Measurements from ENCODE around the gene RNF144A.

RNF144A gene

DNA sequence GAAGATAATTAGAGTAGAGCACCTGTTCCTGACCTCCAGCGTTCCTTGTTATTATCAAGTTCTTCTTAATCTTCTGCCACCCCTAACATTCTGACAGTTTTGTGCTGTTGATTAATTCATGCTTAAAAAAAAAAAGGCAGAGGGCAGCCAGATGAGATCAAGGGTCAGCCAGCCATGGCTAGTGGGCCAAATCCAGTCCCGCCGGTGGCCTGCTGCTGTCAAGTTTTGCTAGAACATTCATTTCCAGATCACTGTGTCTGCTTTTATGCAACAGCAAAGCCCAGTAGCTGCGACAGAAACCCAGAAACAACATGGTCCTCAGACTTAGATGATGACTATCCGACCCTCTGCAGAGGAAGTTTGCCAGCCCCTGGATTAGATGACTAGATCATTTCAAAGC, 101.6 kb downstream of the RNF144A start:
- TF ChIP-seq, protein P1, sequence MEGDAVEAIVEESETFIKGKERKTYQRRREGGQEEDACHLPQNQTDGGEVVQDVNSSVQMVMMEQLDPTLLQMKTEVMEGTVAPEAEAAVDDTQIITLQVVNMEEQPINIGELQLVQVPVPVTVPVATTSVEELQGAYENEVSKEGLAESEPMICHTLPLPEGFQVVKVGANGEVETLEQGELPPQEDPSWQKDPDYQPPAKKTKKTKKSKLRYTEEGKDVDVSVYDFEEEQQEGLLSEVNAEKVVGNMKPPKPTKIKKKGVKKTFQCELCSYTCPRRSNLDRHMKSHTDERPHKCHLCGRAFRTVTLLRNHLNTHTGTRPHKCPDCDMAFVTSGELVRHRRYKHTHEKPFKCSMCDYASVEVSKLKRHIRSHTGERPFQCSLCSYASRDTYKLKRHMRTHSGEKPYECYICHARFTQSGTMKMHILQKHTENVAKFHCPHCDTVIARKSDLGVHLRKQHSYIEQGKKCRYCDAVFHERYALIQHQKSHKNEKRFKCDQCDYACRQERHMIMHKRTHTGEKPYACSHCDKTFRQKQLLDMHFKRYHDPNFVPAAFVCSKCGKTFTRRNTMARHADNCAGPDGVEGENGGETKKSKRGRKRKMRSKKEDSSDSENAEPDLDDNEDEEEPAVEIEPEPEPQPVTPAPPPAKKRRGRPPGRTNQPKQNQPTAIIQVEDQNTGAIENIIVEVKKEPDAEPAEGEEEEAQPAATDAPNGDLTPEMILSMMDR (IDR thresholded peaks at IDR 0.05): no peak
- no peak for TF ChIP-seq ZFX (IDR thresholded peaks at IDR 0.05; ENCODE audit: borderline replicate concordance)
- no peak overlapping the region for H3K27ac ChIP-seq

DNA sequence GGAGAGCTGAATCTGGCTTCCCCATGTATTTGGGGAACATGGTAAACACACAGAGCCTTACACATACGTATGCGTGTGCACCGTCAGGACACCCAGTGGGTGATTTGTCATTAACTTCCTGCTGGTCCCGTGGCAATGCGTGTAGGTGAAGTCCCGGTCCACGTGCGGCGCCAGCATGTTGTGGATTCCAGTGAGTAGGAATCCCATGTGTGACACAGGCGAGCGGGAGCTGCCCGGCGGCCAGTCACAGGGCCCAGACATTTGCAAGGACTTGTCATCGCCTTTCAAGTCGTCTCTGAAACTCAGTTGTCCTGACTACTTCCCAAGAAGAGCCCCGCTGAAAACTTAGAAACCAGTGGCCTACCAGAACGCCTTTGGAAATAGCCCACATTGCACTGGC, 102.0 kb downstream of the RNF144A start:
- TF ChIP-seq, protein P1 (IDR thresholded peaks at IDR 0.05): no peak
- TF ChIP-seq ZFX (IDR thresholded peaks at IDR 0.05; ENCODE audit: borderline replicate concordance): no peak

DNA sequence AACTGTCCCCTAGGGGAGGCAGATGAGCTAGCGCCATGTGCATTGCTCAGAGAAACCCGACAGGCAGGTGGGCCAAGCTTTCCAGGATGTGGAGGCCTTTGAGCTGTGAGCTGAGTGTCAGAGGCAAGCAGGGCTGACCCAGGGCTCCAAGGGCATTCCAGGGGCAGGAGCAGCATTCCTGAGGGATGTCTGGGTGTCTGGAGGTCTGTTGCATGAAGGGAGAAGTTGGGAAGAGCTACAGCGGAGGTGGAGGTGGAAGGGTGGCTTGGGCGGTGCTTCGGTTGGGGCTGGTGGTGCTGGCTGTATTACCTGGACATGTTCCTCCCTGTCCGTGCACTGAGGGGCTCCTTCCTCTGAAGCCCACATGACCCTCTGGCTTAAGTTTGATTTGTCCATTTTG, 102.8 kb downstream of the RNF144A start:
- H3K27ac ChIP-seq: no peak overlapping the region
- TF ChIP-seq, protein P1 (IDR thresholded peaks at IDR 0.05): no peak
- TF ChIP-seq ZFX (IDR thresholded peaks at IDR 0.05; ENCODE audit: borderline replicate concordance): no peak

More for the DNA sequence above, 102.0 kb downstream of the RNF144A start:
- H3K27ac ChIP-seq: no peak overlapping the region

DNA sequence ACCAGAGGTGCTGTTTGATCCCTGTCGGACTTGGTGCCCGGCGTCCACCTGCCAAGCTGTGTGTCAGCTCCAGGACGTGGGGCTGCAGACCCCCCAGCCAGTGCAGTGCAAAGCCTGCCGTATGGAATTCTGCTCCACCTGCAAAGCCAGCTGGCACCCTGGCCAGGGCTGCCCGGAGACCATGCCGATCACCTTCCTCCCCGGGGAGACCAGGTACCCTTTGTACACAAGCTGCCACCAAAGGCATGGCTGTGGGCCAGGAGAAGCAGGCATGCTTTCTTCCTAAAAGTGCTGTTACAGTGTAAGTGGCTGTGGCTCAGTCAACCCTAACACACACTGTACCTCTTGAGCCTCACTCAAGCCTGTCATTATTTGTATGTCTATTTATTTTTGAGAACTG, 103.3 kb downstream of the RNF144A start:
- TF ChIP-seq, protein P1 (IDR thresholded peaks at IDR 0.05): no peak
- no peak for TF ChIP-seq ZFX (IDR thresholded peaks at IDR 0.05; ENCODE audit: borderline replicate concordance)
- no peak overlapping the region for H3K27ac ChIP-seq

DNA sequence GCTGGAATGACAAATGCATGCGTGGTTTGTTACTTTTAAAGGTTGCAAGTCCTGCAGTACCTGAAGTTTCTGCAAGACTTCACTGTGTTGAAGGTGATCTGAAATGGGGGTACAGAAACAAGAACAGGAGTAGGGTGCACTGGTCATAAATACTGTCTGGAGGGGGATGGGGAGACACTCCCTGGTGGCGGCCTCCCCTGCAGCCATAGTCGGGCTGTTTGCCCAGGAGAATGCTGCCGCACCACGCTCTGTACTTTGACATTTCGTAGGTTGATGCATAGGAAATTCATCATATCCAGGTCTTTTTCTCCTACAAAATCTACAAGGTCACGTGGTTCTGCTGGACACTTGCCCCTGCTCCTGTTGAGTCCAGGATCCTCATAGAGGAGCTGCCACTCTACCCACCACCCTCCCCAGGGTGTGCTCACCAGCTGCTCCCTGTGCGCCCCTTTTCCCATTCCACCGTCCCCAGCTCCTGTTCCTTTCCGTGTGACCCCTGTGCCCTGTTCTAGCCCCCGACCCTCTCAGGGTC, 103.8 kb downstream of the RNF144A start:
- no peak for TF ChIP-seq ZFX (IDR thresholded peaks at IDR 0.05; ENCODE audit: borderline replicate concordance)
- TF ChIP-seq, protein P1 (IDR thresholded peaks at IDR 0.05): no peak

DNA sequence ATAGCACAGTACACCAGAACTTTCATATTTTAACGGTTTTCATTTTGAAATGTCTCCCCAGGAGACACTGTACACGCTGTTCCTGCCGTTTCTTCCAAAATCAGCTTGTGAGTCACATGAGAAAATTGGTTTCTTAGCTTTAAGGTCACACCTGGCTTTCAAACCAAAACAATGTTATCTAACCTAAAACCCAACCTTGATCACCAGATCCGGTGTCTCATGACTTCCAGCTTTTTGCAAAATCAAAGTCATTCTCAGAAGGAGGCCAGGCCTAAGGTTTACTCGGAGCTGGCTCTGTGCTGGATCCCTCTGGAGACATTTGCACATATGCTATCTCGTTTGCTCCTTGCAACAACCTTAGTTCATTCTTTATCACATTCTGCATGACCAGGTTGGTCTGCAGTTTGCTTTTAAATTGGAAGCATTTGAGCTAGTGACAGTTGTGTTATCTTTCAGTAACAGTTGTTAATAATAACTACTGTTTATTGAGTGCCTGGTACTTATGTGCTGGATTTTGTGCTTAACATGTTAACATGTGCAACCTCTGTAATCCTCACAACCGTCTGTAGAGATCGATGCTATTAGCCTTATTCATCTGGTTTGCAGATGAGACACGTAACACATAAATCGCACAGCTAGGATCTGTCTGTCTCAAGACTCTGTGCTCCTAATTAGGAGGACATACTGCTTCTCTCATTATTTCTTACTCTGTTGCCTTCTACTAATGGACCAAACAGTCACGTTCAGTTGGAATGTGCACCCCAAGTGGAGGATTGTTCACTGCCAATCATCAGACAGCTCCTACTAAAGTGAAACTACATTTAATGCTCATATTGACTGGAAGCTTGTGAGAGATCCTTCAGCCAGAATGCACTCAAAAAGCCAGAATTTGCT, 105.5 kb downstream of the RNF144A start:
- H3K27ac ChIP-seq: no peak overlapping the region
- TF ChIP-seq, protein P1 (IDR thresholded peaks at IDR 0.05): no peak
- no peak for TF ChIP-seq ZFX (IDR thresholded peaks at IDR 0.05; ENCODE audit: borderline replicate concordance)

More for the DNA sequence above, 103.8 kb downstream of the RNF144A start:
- no peak overlapping the region for H3K27ac ChIP-seq

DNA sequence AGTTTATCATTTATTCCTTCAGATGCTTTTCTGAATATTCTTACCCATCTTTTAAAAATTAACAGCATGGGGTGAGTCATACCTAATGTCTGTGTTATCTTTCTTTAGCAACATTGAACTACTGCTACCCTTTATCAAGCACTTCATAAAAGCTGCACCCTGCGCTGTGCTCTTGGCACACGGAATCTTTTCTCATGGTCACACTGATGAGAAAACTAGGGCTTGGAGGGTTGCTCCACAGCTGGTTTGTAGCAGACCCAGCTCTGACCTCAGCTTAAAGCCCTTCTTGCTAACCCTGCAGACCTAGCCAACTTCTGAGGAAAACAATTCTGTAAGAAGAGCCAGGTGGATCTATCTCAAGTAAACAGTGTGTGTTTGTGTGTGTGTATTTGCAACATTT, 106.3 kb downstream of the RNF144A start:
- TF ChIP-seq, protein P1 (IDR thresholded peaks at IDR 0.05): no peak
- no peak for TF ChIP-seq ZFX (IDR thresholded peaks at IDR 0.05; ENCODE audit: borderline replicate concordance)

More for the DNA sequence above, 106.3 kb downstream of the RNF144A start:
- no peak overlapping the region for H3K27ac ChIP-seq
